NCI-H1105 (cell line): ENCODE results near the gene TENM4.
A peak's percentile ranks its signal among the peaks of the same experiment; 100 is the strongest.

Source experiments
- DNase-seq: peaks from one replicate; lab custom pipeline; 2025; lab: John Stamatoyannopoulos, UW

TENM4 gene

DNA sequence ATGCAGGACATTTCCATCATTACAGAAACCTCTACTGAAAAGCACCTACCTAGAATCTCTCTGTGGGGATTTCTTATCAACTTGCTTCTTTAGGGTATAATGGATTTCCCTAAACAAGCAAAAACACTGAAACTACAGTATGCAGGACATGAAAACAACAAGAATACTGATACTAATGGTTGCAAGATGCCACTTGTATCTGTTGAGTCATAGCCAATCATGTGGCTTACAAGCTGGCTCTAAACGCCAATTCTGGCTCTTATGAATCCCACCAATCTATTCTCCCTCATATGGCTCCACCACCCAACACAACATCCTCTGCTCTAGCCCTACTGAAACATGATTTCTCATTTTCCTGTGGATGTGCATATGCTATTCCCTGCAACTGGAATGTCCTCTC, 22.6 kb downstream of the TENM4 start:
- no peak for DNase-seq

DNA sequence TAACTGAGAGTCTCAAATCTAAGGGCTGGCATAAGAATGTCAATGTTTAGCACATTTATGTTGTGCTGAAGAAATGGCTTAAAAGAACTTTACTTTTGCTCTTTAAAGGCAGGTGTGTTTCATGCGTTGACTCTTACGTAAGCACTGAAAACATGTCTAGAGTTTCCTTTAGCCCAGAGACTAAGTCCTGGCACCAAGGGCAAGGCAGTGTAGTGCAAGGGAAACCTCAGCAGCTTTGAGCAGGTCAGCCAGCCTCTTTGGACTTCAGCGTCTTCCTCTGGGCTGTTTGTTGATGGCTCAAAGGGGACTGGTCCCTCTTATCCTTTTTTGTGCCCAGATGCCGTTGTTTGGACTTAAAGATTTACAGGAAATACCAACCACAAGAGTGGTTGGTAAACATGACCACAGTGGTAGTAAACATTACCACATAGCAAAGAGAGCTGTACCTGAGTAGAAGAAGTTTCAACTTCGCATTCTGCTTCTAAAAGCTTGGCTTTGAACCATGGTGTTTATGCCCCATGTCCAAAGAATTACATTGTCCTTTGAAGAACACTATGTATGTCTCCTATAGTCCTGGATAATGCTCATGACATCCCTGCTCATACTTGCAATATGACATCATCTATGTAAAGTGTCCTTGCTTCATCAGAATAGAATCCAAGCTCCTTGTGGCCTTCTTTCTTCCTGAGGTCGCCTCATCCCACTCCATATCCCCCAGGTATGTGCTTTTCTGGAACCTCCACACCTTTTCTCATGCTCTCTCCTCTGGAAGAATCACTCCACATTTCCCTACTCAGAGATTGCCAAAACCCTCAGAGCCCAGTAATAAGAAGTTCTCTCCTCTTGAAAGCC, 23.5 kb downstream of the TENM4 start:
- no peak for DNase-seq

DNA sequence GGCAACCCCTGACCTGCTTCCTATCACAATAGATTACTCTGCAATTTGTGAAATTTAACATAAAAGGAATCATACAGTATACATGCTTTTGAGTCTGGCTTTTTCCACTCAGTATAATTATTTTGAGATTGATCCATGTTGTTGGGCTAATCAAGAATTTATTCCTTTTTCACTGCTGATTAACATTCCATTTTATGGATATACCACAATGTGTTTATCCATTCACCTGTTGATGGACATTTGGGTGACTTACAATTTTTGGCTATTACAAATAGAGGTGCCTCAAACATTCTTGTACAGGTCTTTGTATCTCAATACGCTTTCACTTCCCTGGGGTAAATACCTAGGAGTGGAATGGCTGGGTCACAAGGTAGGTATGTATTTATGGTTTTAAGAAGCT, 24.9 kb downstream of the TENM4 start:
- no peak for DNase-seq

DNA sequence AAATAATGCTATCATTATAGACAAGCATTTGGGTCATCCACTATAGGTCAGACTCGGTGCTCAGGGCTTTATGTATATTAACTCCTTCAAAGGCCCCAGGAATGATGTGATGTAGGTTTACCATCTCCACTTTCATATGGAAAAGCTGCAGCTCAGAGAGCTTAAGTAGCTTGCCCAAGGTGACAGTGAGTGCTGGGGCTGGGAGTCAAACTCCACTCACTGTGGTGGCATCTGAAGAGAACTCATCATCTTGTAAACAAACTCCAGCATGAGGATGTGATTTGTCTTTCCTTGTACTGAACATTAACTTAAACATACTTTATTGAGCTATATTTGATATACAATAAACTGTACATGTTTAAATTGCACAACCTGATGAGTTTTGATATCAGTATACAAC, 25.4 kb downstream of the TENM4 start:
- DNase-seq = no peak

DNA sequence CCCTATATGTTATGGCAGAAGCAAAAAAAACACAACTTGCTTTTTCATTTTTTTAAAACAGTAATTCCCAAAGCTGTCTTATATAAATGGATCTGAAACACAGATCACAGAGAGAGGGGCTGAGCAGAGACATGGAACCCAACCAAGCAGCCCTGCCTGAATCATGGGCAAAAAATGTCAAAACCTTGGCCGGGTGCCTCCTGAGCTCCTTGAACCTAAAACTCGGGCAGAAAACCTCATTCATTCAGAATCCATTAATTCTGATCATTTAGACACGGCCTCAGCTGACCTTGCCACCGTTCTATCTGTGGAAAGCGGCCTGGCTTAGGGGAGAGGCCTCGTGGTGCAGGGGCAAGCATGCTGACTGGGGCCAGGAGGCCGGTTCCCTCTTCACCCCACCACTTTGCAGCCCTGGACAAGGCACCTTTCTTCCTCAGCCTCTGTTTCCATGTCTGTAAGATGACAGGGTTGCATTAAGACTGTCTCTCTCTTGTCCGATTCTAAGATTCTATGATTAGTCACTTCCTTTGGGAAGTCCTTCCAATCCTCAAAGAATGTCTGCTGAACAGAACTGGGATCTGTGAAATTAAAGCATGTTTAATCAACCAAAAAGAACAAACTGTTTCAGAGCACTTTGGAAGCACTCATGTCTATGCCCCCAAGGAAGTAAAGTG, 26.0 kb downstream of the TENM4 start:
- DNase-seq = no peak

DNA sequence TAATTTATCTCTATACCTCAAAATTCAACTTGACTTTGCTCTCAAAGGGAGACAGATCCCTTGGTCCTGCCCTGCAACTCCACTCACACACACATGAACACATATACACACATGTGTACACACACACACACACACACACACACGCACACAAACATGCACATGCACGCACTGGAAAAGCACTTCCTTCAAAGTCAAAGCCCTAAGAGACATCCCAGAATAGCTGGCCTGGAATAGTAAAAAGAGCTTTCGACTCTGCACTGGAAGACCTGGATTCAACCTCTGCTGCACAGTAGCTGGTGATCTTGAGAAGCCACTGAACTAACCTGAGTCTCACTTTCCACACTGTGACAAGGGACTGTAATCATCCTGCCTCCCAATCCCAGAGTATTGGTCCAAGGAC, 26.8 kb downstream of the TENM4 start:
- no peak for DNase-seq

DNA sequence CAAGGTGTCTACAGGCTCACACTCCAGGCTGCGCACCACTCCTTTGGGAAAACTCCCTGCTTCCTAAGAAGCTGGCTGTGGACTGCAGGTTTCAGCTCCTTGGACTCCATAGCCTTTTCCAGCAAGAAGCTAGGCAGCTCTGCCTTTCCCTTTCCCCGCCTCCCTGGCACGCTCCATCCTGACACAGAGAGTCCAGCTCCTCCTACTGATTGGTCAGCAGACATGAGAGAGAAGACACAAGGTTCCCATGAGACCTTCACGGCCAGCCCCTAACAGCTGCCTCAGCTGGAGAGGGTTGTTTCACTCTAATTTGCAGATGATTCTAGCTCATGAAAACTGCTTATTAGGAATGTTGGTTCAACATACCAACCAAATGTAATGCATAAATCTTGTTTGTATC, 27.6 kb downstream of the TENM4 start:
- peak; percentile 10 for DNase-seq

DNA sequence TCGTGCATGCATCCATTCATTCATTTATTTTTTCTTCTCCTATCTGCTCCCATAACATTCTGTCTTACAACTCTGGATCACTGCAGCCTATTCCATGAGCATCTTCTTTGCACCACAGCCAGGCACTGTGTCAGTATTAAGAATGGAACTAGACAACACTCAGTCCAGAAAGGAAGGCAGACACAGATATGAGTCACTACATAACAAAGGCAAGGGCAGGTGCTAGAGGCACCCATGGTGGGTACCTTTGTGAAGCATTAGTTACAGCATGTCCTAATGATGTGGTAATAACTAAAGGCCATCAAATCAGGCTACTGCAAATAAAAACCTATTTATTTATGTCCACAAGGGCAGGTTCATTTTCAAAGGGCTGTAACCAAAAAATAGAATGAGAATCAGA, 28.1 kb downstream of the TENM4 start:
- no peak for DNase-seq

DNA sequence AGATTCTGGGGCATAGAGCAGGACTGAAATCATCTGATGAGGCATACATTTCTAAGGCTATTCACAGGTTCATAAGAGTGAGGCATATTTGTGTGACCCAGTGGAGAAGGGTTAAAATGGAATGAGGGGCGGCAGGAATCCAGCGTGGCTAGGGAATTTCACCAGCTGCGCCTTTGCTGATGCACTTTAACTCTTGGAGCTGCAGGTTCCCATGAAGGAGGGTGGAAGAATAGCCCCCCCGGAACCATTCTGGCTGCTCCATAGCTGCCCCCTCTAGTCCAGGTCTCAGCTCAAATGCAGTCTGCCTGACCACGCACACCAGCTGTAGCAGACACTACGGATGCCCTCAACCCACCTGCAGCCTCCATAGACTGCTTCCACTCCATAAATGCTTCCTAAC, 31.5 kb downstream of the TENM4 start:
- no peak for DNase-seq

DNA sequence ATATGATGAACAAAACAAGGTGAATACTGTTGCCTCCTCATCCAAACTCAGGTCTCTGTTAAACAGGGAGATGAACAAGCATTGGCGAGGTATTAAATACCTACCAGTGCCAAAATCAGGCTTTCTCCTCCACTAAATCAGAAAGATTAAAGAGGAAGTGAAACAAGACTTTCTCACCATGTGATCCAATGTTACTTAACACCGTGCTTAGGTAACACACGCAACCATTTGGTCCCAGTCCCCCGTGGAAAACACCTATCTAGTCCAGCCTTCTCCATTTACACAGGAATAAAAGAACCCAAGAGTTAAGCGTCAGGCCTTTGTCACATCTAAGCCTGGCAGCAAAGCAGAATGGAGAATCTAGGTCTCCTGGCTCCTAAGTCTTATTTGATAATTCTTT, 34.5 kb downstream of the TENM4 start:
- DNase-seq = no peak

DNA sequence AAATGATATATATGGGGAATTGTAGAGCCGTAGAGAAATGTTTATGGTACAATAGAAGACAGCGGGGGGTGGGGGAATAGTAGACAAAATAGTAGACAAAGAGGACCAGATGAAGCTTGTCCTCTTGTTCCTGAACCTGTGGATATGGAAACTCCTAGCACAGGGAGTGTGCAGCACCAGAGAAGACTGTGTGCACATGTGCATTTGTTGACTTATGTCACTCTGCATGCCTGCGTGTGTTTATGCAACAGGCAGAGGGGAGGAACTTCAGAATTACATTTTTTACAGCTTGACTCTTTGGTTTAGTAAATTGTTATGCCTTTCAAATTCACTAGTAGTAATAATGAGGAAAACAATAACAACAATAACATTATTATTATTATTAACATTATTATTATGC, 36.0 kb downstream of the TENM4 start:
- DNase-seq = no peak

DNA sequence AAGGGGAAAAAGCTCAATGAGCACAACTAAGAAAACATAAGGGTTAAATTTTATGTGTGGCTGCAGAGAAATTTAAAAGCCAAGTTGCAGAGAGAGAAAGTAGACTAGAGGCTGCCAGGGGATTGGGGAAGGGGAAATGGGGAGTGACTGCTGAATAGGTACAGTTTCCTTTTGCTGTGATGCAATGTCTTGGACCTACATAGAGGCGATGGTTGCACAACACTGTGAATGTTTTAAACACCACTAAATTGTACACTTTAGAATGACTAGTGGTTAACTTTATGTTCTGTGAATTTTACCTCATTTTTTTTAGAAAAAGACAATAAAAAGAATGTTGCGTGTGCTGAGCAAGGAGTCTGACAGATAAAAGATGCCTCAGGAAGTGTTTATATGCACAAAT, 36.5 kb downstream of the TENM4 start:
- no peak for DNase-seq

DNA sequence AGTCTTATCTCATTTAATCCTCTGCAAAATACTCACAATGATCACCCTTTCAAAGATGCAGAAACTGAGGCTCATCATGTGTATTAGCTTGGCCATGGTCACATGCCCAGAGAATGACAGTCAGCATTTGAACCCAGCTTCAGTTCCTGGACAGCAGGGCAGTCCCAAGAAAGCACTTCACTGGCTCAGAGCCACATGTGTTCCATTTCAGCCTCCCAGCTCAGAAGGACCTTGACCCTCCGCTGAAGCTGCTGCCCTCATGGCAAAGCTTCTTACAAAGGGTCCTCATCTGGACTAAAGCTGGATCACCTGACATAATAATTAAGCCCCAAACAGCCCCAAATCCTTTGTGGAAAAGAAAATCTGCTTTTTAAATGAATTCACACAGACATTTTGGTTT, 37.0 kb downstream of the TENM4 start:
- DNase-seq = no peak

DNA sequence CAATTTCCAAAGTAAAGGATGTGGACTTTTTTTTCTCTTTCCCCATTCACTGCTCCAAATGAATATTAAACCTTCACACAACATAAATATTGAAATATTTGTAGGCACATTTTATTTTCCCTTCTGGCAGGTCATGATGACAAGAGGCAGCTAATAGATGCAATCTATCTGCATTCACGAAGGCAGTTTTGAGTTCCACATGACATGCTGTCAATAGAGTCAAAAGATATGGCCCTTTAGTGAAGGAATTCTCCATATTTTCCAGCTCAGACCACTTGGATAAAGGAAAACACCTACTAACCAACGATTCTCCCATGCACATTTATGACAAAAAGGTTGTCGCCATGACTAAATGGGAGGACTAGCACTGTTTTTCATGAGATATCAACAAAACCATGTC, 37.9 kb downstream of the TENM4 start:
- no peak for DNase-seq

DNA sequence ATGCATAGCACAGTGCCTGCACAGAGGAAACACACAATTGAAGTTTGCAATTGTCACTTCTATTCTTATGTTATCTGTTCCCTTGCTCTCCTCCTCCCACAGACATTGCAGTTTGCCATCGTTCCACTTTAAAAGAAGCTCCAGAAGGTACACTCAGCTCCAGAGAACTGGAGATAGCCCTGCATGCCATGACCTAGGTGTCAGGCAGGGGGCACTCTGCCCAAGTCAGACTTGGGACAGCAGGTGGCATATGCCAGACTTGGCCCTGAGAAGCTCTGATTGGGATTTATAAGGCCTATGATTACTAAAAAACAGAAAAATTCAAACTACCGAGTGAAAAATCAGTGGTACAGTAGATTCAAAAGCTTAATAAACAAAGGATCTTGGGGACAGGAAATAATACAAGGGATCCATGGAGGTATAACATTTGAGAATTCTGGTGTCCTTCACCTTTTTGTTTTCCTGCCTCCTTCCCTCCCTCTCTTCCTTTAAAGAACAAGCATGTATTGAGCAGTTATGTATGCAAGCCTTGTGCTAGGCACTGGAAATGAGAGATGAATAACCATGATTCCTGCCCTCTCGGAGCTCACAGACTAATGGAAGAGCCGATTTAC, 40.0 kb downstream of the TENM4 start:
- no peak for DNase-seq

DNA sequence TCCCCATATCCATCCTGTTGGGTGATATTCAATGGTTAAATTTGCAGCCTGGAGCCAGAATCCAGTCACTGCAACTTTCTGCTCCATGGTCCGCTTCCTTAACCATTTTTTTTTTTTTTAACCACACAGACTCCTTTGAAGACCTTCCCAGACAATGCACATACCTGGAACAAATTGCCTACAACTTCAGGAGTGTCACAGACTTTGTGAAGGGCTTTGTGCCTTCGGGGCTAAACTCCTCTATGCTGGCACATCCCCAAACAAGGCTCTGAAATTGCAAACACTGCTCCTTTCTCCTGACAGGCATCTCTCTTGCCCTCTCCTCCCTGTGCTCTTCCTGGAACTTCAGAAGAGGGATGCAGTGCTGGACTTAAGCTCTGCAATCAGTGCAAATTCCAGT, 40.6 kb downstream of the TENM4 start:
- no peak for DNase-seq

DNA sequence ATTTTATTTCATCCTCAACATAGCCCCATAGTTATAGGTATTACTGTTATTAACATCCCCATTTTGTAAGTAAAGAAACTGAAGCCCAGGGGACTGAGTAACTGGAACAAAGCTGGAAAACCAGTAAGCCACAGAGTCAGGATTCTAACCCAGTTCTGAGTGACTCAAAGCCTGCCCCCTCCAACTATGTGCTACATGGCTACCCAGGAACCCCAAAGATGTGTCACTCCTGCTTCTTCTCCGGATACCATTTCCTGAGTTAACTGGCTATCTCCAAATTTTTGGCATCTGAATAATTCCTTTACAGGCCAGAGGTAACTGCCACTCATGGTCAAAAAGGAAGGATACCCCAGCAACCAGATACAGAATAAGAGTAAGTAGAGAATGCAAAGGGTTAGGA, 43.6 kb downstream of the TENM4 start:
- no peak for DNase-seq

DNA sequence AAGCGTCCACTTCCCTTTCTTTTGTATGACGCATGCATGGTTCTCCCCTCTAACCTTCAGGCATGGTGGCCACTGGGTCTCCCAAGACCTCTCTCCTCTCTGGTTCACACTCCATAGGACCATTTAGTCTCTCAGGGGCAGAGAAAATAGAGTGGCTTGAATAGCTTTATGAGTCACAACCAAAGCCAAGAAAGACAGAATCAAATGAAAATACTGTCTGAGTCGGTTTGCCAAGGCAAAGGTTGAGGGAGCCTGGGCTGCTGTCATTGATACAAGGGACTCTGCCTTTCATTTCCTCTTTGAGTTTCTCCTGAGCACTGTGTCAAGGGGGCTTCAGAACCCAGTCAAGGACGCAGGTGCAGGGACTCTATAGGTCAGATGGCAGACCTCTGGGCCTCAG, 44.2 kb downstream of the TENM4 start:
- DNase-seq = no peak

DNA sequence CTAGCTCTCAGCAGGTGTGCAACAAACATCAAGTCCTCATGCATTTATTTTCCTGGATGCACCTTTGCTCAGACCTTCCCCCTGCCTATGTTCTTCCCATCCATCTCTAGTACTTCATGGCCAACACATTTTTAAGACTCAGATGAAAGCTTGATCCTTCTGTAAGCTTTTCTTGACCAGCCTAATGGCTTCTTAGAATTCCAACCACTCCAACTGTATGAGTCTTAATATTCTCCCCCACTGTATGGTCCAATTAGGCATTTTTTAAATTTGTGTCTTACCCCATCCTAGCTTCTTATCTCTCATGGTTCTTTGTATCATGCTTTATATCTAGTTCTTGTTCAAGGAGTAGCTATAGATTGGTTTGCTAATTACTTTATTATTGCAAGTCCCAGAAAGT, 44.8 kb downstream of the TENM4 start:
- DNase-seq = no peak

DNA sequence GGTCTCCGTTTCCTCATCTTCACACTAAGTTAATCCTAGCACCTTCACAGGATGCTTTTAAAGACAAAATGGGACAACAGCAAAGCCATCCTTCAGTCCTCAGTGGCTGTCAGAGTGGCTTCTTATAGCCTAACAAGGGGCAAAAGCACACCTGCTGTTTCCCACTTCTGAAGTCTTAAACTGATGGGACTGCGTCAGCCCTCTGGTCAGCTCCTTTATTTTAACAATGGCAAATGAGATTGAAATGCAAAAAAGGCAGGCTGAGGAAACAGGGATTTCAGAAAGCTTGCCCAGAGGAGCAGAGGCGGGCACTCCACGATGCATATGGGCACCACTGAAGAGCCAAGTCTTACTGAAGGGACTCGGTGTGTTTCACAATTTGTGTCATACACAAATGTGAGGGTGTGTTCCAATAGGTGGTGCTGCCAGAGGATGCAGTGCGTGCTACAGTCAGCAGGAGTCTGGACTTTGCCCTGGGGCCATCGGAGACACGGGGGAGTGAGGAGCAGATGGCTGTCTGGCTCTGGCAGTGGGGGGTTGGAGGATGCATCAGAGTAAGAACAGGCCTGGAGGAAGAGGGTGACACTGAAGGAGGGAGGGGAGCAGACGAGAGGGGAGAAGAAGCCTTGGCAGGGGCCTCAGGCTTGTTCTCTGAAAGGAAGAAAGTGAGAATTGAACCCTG, 47.3 kb downstream of the TENM4 start:
- DNase-seq = no peak

DNA sequence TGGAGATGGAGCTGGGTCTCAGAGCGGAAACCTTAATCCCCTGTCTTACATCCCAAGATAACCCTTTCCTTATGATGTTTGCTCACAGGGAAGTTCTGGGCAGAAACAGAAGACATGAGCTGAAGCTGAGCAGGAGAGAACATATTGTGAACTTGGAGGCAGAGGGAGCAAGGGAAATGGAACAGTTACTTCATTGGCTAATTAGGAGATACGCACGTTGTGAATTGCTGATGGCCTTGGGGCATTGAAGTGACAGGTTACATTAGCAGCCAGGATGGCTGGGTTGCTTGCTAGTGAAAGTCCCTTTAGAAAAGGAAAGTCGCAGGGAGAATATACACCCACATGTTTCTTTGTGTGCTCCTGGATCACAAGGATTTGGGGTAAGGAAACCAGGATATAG, 48.7 kb downstream of the TENM4 start:
- DNase-seq = no peak

DNA sequence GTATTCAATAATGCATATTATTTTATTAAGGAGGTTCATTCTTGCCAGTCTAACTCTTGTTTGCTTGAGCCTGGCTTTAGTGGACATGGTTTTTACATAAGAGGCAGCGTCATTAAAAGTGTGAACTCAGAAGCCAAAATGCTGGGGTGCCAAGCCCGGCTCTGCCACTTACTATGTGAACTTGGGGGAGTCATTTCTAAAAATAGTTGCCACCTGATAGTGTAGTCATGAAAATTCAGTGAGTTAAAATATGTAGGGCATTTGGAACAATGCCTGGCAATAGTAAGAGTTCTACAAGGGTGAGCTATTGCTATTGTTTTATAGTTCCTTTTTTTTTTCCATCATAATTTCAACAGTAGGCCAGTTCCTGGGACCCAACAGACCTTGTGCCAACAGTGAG, 49.9 kb downstream of the TENM4 start:
- no peak for DNase-seq

DNA sequence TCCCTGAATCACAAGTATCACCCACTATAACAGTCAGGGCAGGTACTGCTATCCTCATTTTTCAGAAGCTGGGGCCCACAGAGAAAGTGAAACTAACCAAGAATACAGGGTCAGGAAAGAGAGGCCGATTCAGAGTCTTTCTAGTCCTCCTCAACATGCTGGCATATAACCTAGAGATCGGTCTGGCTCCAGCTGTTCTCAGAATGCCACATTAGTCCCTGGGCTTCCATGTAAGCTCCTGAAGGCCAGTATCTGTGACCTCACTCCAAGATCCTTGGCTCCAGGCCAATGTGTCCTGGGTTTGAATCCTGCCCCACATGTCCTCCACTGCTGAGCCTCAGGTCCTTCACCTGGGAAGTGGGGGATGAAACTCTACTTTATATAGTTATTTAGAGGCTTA, 50.4 kb downstream of the TENM4 start:
- DNase-seq = no peak
